Esophagus muscularis mucosa (tissue), 4 donors: Measurements from ENCODE around the gene AHCY.
"Not testable (repeated sequence)": the region's sequence is repeated elsewhere in the genome, so short reads cannot be mapped to it uniquely, and the experiment has no call there.

Experiments
- EP300 ChIP-seq: sonication (generic); formaldehyde crosslinking; IDR thresholded peaks from one replicate; pipeline ENCODE4 v1.6.1; 2017; ENCODE audit warnings: antibody characterized with exemption
- POLR2A ChIP-seq: fragments of 450-650 bp; IDR thresholded peaks from one replicate; pipeline ENCODE4 v1.6.1; 2017; ENCODE audit warnings: antibody characterized with exemption, moderate library complexity, mild to moderate bottlenecking, low read depth
- POLR2AphosphoS5 ChIP-seq, 2 donors: sonication (generic); formaldehyde crosslinking; IDR thresholded peaks; one replicate each; pipeline ENCODE4 v1.6.1; 2017; ENCODE audit warnings: antibody characterized with exemption in 2 of 2
- TF ChIP-seq, protein P1 (sequence below), 3 experiments: fragments of 200-600 bp in 2 of 3; fragments of 450-650 bp in 1 of 3; sonication (generic) in 2 of 3; IDR thresholded peaks; one replicate each; pipeline ENCODE4 v1.5.1; 2017 to 2019; ENCODE audit warnings: antibody characterized with exemption in 3 of 3, mild to moderate bottlenecking in 2 of 3, moderate library complexity in 1 of 3

DNA sequence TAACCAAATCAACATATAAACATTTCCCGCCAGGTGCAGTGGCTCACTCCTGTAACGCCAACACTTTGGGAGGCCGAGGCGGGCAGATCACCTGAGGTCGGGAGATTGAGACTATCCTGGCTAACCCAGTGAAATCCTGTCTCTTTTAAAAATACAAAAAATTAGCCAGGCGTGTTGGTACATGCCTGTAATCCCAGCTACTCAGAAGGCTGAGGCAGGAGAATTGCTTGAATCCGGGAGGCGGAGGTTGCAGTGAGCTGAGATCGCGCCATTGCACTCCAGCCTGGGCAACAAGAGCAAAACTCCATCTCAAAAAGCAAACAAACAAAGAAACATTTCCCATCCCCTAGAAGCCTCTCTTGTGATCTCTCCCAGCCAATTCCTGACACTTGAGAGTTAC is 37.6 kb upstream of the AHCY start:
- not testable (repeated sequence) for TF ChIP-seq POLR2AphosphoS5 (IDR thresholded peaks at IDR 0.05); POLR2A; EP300
- TF ChIP-seq, protein P1, sequence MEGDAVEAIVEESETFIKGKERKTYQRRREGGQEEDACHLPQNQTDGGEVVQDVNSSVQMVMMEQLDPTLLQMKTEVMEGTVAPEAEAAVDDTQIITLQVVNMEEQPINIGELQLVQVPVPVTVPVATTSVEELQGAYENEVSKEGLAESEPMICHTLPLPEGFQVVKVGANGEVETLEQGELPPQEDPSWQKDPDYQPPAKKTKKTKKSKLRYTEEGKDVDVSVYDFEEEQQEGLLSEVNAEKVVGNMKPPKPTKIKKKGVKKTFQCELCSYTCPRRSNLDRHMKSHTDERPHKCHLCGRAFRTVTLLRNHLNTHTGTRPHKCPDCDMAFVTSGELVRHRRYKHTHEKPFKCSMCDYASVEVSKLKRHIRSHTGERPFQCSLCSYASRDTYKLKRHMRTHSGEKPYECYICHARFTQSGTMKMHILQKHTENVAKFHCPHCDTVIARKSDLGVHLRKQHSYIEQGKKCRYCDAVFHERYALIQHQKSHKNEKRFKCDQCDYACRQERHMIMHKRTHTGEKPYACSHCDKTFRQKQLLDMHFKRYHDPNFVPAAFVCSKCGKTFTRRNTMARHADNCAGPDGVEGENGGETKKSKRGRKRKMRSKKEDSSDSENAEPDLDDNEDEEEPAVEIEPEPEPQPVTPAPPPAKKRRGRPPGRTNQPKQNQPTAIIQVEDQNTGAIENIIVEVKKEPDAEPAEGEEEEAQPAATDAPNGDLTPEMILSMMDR (IDR thresholded peaks at IDR 0.05): not testable (repeated sequence)
